GDM1 (cell line): ENCODE data around the gene FAT2.

Source experiments
- DNase-seq: peaks from one replicate; lab custom pipeline; 2025; lab: John Stamatoyannopoulos, UW

The FAT2 gene

GRCh38 chr5:151555760-151556576 lies 35.2 kb downstream of the FAT2 start:
- no peak for DNase-seq

DNA sequence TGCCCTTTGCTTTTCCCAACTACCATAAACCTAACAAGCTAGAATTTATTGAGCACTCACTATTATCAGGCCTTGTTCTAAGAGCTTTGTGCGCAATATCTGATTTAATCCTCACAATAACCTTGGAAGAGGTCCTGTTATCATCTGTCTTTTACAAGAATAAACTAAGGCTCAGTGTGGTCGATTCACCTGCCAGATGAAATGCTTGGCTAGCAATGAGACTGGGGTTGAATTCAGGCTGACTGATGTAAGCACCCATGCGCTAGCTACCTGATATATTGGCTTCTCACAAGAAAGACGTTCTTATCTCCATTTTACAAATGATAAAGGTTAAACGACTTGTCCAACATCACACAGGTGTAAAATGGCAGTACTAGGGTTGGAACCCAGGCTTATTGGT lies 37.4 kb downstream of the FAT2 start:
- DNase-seq, result no peak

DNA sequence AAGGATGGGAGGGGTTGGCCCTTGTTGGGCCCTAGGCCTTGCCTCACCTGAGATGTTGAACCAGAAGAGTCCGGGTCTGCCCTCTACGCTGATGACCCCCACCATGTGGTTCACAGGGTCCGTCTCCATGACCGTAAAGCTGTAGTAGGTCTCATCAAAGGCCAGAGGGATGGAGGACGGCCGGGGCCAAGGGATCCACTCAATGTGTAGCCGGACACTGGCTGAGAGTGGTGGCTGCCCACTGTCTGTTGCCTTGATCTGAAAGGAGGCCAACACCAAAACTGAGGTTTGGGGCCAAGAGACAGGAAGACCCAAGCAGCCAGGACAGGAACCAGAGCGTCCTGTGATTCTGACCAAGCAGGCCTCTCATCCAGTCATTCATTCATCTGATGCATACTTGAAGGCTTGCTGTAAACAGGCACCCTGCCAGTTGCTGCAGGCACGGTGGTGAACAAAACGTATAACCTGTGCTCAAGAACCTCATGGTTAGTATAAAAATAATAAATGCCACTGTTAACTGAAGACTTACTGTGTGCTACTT lies 37.9 kb downstream of the FAT2 start:
- no peak for DNase-seq

- DNase-seq, result no peak
Observed at GRCh38 chr5:151551985-151552384, 39.1 kb downstream of the FAT2 start.

DNA sequence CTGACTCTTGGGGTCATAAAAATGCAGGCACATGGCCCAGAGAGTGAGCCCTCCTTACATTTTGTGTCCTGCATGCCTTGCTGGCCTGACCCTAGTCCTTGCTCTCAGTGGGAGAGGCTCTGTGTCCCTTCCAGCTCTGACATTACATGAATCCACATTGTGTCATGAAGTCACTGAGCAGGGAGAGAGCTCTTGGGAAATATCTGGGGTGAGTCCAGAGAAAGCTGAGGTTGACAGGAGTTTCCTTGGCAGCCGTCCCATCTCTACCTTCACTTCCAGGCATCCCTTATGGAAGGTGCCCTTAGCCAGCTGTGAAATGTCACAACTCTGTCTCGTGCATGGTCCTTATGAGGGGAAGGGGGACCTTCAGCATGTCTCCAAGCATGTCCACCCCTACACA lies 41.0 kb downstream of the FAT2 start:
- DNase-seq, result no peak

DNA sequence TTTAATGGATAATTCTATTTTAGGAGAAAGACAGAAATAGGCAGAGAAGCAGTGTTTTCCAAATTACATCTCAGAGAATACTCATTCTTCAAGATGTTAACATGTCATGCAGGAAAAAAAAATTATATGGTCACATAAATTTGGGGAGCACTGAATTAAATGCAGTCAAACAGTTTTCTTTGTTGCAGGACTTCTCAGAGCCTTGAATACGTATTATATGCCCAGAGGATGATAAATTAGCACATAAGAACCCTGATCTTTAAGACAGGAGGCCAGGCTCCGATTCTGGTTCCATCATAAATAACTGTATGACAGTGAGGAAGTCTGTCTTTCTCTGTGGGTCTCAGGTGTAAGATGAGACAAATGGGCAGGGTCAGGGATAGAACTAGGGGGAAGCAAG lies 41.4 kb downstream of the FAT2 start:
- DNase-seq, result no peak

DNA sequence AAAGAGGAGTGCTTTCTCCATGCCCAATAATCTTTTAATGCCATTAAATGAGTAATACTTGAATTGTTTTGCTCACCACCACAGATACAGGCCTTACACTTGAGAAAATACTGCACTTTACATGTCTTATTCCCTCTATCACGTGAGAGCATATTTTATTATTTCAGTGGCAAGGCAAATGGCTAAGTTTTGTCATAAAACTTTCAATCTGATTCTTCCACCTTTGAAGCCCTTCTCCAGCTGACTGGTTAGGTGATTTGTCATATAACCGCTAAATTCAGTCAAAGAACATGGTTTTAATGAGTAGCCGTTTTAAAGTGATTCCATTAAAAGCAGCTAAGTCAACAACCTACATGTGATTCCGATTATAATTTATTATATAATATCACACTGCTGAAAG lies 43.8 kb downstream of the FAT2 start:
- DNase-seq, result no peak

GRCh38 chr5:151541571-151541970 lies 49.6 kb downstream of the FAT2 start:
- no peak for DNase-seq
